Epithelial cell of proximal tubule (primary cell): ENCODE data around the gene L1CAM. TPM values are rescaled to one million over a fixed set of nuclear protein-coding genes. Genes with fewer than 3 reads are reported as not detected.

Source experiments
- DNase-seq: peaks from one replicate; pipeline ENCODE4 v3.0.0-alpha.2; 2011; ENCODE audit warnings: low read depth
- H3K4me3 ChIP-seq: 2 replicates; pipeline ENCODE4 v1.5.1; 2011; ENCODE audit warnings: low read depth, mild to moderate bottlenecking, low read length
- total RNA-seq: library from RNA; depleted of rRNA; stranded (reverse); fragments of >200 nt; gene quantifications from 2 replicates; pipeline ENCODE4 v1.2.3, GENCODE V29; 2015
- TF ChIP-seq, protein P1 (sequence below): conservative IDR thresholded peaks from 2 replicates; pipeline ENCODE4 v1.5.1; 2012; ENCODE audit warnings: low read depth, mild to moderate bottlenecking, low read length

Gene L1CAM
- total RNA-seq, 1 donor from 2014 or later, result 62.1 TPM

- H3K4me3 ChIP-seq, result no peak overlapping the region
- TF ChIP-seq, protein P1, sequence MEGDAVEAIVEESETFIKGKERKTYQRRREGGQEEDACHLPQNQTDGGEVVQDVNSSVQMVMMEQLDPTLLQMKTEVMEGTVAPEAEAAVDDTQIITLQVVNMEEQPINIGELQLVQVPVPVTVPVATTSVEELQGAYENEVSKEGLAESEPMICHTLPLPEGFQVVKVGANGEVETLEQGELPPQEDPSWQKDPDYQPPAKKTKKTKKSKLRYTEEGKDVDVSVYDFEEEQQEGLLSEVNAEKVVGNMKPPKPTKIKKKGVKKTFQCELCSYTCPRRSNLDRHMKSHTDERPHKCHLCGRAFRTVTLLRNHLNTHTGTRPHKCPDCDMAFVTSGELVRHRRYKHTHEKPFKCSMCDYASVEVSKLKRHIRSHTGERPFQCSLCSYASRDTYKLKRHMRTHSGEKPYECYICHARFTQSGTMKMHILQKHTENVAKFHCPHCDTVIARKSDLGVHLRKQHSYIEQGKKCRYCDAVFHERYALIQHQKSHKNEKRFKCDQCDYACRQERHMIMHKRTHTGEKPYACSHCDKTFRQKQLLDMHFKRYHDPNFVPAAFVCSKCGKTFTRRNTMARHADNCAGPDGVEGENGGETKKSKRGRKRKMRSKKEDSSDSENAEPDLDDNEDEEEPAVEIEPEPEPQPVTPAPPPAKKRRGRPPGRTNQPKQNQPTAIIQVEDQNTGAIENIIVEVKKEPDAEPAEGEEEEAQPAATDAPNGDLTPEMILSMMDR, result no peak
- no peak for DNase-seq
These were observed 3.1 kb upstream of the L1CAM start for GRCh38 chrX:153889123-153889522.

GRCh38 chrX:153888344-153888743 is 2.4 kb upstream of the L1CAM start:
- no peak for DNase-seq
- TF ChIP-seq, protein P1, result no peak
- no peak overlapping the region for H3K4me3 ChIP-seq

GRCh38 chrX:153887385-153887784 is 1.4 kb upstream of the L1CAM start:
- TF ChIP-seq, protein P1, result no peak
- no peak overlapping the region for H3K4me3 ChIP-seq
- no peak for DNase-seq

- DNase-seq, result peak; percentile 2
- no peak overlapping the region for H3K4me3 ChIP-seq
- TF ChIP-seq, protein P1, result no peak
These were observed 942 bp upstream of the L1CAM start for GRCh38 chrX:153886915-153887314.

DNA sequence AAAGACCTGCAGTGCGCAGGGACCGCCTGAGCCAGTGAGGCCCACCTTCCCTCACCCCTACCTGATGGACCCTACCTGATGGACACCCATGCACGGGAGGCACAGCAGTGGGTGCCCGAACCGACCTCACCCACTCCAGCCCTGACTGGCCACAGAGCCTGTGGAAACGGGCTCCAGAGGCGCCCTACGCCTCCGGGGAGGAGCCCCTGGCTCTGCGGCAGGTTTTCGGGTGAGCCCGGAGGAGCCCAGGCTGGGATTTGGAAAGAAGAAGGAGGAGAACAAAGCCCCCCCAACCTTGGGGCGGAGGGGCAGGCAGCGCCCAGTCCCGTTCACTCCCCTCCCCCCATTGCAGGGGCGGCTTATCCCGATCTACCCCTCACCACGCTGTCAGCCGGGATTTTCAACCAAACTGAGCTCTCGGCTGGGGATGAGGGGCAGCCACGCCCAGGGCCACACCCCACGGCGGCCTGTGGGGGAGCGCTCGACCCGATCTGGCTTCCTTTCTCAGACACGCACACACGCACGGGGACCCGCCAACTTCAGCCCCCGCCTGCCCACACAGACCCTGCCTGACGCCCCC is 675 bp downstream of the L1CAM start:
- TF ChIP-seq, protein P1, result no peak
- H3K4me3 ChIP-seq, result peak overlapping the region; percentile 37

DNA sequence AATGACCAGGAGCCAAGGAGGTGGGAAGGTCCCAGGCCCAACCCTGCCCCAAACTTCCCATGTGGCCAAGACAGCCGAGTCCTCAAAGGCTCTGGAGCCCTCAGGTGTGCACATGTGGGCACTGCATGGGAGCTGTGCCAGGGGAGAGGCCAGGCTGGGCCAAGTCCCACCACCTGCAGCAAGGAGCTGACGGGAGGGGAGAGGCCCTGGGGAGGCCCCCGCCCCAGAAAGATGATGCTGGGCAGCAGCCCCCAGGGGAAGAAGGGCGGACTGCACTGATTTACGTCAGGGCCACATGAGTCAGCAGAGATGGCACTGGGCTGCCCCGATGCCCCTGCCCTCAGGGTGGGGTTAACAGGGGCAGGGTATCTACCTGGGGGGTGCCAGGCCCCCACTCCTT is 1.4 kb downstream of the L1CAM start:
- TF ChIP-seq, protein P1, result peak; percentile 42
- H3K4me3 ChIP-seq, result no peak overlapping the region
- DNase-seq, result no peak

More for the DNA sequence above, 675 bp downstream of the L1CAM start:
- DNase-seq, result no peak

DNA sequence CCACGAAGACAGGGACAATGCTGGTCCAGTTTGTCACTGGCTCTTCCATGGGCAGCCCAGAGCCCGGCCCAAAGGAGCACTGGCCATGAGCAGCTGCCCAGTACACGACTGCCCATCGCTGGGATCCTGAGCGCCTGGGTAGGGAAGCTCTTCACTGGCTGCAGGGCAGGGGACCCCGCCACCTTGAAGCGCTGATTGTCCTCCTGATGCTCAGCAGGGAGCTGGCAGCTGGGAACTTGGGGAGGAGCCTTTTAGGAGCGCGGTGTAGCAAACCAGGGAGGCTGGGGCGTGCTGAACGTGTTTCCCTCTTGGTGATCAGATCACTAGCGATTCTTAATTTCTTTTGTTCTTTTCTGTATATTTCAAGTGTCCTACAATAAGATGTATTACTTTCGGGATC is 1.8 kb downstream of the L1CAM start:
- TF ChIP-seq, protein P1, result no peak
- H3K4me3 ChIP-seq, result no peak overlapping the region
- no peak for DNase-seq
